ENCODE measurements around the gene FAS. TPM values are rescaled to one million over a fixed set of nuclear protein-coding genes. Genes with fewer than 3 reads are reported as not detected.
A peak's percentile ranks its signal among the peaks of the same experiment; 100 is the strongest.

The FAS gene
- total and polyA plus RNA-seq, 4 donors = 4.5 to 9.0 (median 5.8) TPM

- Histone ChIP-seq H3K36me3 (ENCODE audit: control insufficient read depth, insufficient read depth, low read length) (no peaks in the 10 kb centered on the region), H3K27ac (ENCODE audit: low read depth, low read length) (no peak overlapping the region), H3K9me3 (ENCODE audit: control insufficient read depth, insufficient read depth, low read length) (no peaks in the 10 kb centered on the region), H3K4me1 (ENCODE audit: control insufficient read depth, insufficient read depth, low read length) (no peaks in the 10 kb centered on the region), H3K4me3 (ENCODE audit: low read depth, low read length) (no peak overlapping the region), H3K27me3 (ENCODE audit: control insufficient read depth, insufficient read depth, low read length) (no peaks in the 10 kb centered on the region)
- DNase-seq (ENCODE audit: low read depth in 4 of 6, low spot score in 6 of 6) = no peak
- WGBS (ENCODE audit: insufficient coverage) = no CpG with 5 or more reads among the region's 1 CpG
These were observed 34.9 kb downstream of the FAS start for GRCh38 chr10:89025453-89025852.

- no peaks in the 10 kb centered on the region for H3K4me1 ChIP-seq (ENCODE audit: control insufficient read depth, insufficient read depth, low read length)
- no peak overlapping the region for H3K4me3 ChIP-seq (ENCODE audit: low read depth, low read length)
- H3K36me3 ChIP-seq (ENCODE audit: control insufficient read depth, insufficient read depth, low read length) = no peaks in the 10 kb centered on the region
- no peak overlapping the region for H3K27ac ChIP-seq (ENCODE audit: low read depth, low read length)
- no peaks in the 10 kb centered on the region for H3K9me3 ChIP-seq (ENCODE audit: control insufficient read depth, insufficient read depth, low read length)
- no peaks in the 10 kb centered on the region for H3K27me3 ChIP-seq (ENCODE audit: control insufficient read depth, insufficient read depth, low read length)
- 100% methylated on average over 1 of the region's 2 CpGs for WGBS (ENCODE audit: insufficient coverage)
- no peak for DNase-seq (ENCODE audit: low read depth in 4 of 6, low spot score in 6 of 6)
These were observed 38.6 kb downstream of the FAS start for GRCh38 chr10:89029181-89029580.

DNA sequence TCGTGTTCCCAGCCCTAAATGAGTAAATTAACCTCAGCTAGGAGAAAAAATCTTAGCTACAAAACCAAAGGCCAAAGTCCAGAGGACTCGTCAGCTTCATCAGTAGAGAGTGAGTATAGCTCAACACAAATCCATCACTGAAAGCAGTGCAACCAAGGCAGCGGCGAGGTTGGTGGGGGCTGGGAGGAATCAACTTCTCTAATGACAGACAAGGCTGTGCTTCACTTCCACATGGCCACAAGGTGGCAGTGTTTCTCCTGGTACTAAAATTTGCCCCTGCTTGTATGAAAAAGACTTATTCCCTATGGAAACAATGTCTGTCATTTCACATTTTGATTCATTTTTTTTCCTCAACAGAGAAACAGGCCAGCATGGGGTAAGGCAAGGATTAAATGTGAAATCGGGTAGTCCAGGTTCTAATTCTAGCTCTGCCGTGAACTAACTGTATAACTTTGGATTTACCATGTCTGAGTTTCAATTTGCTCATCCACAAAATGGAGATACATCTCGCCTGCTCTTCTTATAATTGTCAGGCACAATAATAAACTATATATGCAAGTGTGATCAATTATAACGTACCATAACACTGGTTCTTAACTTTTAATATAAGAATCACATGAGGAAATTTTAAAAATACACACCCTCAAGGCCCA, 39.3 kb downstream of the FAS start:
- no peaks in the 10 kb centered on the region for H3K4me1 ChIP-seq (ENCODE audit: control insufficient read depth, insufficient read depth, low read length)
- no peak overlapping the region for H3K4me3 ChIP-seq (ENCODE audit: low read depth, low read length)
- H3K36me3 ChIP-seq (ENCODE audit: control insufficient read depth, insufficient read depth, low read length) = no peaks in the 10 kb centered on the region
- no peaks in the 10 kb centered on the region for H3K27me3 ChIP-seq (ENCODE audit: control insufficient read depth, insufficient read depth, low read length)
- WGBS (ENCODE audit: insufficient coverage) = no CpG with 5 or more reads among the region's 8 CpGs
- no peak overlapping the region for H3K27ac ChIP-seq (ENCODE audit: low read depth, low read length)
- no peaks in the 10 kb centered on the region for H3K9me3 ChIP-seq (ENCODE audit: control insufficient read depth, insufficient read depth, low read length)
- DNase-seq (ENCODE audit: low read depth in 4 of 6, low spot score in 6 of 6) = peak; percentile 24 to 76 (median 44)

DNA sequence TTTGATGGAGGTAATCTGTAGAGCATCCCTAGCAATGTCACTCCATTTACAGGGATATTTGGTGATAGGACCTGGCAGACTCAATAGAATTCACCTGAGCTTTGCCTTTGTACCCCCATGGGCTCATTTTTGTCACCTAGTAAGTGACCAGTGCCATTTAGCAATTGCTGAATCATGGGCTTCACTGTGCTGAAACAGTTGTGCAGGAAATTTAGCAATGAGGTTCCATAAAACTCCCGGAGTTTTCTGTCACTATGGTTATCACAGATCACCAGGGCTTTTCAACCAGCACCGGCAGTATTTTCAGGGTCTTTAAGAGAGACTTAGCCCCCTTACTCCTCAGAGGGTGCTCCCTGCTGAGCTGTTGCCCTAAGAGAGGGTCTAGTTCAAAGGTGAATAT, 40.2 kb downstream of the FAS start:
- Histone ChIP-seq H3K36me3 (ENCODE audit: control insufficient read depth, insufficient read depth, low read length) (no peaks in the 10 kb centered on the region), H3K27ac (ENCODE audit: low read depth, low read length) (no peak overlapping the region), H3K27me3 (ENCODE audit: control insufficient read depth, insufficient read depth, low read length) (no peaks in the 10 kb centered on the region), H3K9me3 (ENCODE audit: control insufficient read depth, insufficient read depth, low read length) (no peaks in the 10 kb centered on the region), H3K4me1 (ENCODE audit: control insufficient read depth, insufficient read depth, low read length) (no peaks in the 10 kb centered on the region), H3K4me3 (ENCODE audit: low read depth, low read length) (no peak overlapping the region)
- WGBS (ENCODE audit: insufficient coverage) = 50% methylated on average over 1 of the region's 2 CpGs
- no peak for DNase-seq (ENCODE audit: low read depth in 4 of 6, low spot score in 6 of 6)

- no peaks in the 10 kb centered on the region for H3K4me1 ChIP-seq (ENCODE audit: control insufficient read depth, insufficient read depth, low read length)
- H3K9me3 ChIP-seq (ENCODE audit: control insufficient read depth, insufficient read depth, low read length) = no peaks in the 10 kb centered on the region
- H3K4me3 ChIP-seq (ENCODE audit: low read depth, low read length) = no peak overlapping the region
- WGBS (ENCODE audit: insufficient coverage) = 57% methylated on average over 4 of the region's 8 CpGs
- no peaks in the 10 kb centered on the region for H3K36me3 ChIP-seq (ENCODE audit: control insufficient read depth, insufficient read depth, low read length)
- peak in 2 of 6 donors; percentile 34 to 72 for DNase-seq (ENCODE audit: low read depth in 4 of 6, low spot score in 6 of 6)
- H3K27ac ChIP-seq (ENCODE audit: low read depth, low read length) = no peak overlapping the region
- no peaks in the 10 kb centered on the region for H3K27me3 ChIP-seq (ENCODE audit: control insufficient read depth, insufficient read depth, low read length)
These were observed 41.7 kb downstream of the FAS start for GRCh38 chr10:89032141-89032891.

DNA sequence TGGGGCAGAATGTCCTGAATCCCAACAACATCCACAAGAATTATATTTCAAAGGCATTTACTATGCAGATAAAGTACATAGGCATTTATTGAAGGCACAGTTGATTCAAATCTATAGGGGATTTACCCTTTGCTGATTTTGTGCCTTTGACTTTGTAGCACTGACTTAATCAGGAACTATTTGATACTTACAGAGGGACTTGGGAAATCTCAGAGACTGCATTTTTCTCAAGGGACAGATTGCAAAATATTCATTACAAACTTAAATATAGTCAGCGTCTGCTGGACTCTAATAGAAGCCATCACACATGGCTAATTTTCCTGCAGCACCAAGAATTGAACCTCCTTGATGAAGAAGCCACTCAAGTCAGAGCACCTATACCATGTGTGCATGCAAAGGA, 44.9 kb downstream of the FAS start:
- DNase-seq (ENCODE audit: low read depth in 4 of 6, low spot score in 6 of 6) = no peak
- Histone ChIP-seq H3K27me3 (ENCODE audit: control insufficient read depth, insufficient read depth, low read length) (no peaks in the 10 kb centered on the region), H3K36me3 (ENCODE audit: control insufficient read depth, insufficient read depth, low read length) (no peaks in the 10 kb centered on the region), H3K27ac (ENCODE audit: low read depth, low read length) (no peak overlapping the region), H3K4me3 (ENCODE audit: low read depth, low read length) (no peak overlapping the region), H3K4me1 (ENCODE audit: control insufficient read depth, insufficient read depth, low read length) (no peaks in the 10 kb centered on the region), H3K9me3 (ENCODE audit: control insufficient read depth, insufficient read depth, low read length) (no peaks in the 10 kb centered on the region)
- no CpG with 5 or more reads among the region's 1 CpG for WGBS (ENCODE audit: insufficient coverage)

GRCh38 chr10:89037096-89037495, 46.5 kb downstream of the FAS start:
- Histone ChIP-seq H3K4me1 (ENCODE audit: control insufficient read depth, insufficient read depth, low read length) (no peaks in the 10 kb centered on the region), H3K36me3 (ENCODE audit: control insufficient read depth, insufficient read depth, low read length) (no peaks in the 10 kb centered on the region), H3K27ac (ENCODE audit: low read depth, low read length) (no peak overlapping the region), H3K4me3 (ENCODE audit: low read depth, low read length) (no peak overlapping the region), H3K27me3 (ENCODE audit: control insufficient read depth, insufficient read depth, low read length) (no peaks in the 10 kb centered on the region), H3K9me3 (ENCODE audit: control insufficient read depth, insufficient read depth, low read length) (no peaks in the 10 kb centered on the region)
- no CpG with 5 or more reads among the region's 3 CpGs for WGBS (ENCODE audit: insufficient coverage)
- DNase-seq (ENCODE audit: low read depth in 4 of 6, low spot score in 6 of 6) = no peak

DNA sequence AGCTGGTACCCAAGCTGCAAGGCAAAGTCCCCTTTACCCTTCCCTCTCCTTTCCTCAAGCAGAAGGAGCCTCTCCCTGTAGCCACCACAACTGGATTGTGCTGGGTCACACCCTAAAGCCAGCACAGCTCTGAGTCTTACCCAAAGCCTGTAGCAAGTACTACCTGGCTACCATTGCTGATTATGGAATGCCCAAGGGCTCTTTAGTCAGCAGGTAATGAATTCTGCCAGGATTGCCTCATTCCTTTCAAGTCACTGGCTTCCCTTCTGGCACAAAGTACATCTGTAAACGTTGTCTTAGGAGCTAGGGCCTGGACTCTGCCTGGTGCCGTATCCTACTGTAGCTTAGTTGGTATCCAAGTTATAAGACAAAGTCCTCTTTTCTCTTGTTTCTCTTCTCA, 52.0 kb downstream of the FAS start:
- no peak for DNase-seq (ENCODE audit: low read depth in 4 of 6, low spot score in 6 of 6)
- WGBS (ENCODE audit: insufficient coverage) = no CpG with 5 or more reads among the region's 2 CpGs

GRCh38 chr10:89043052-89043451, 52.5 kb downstream of the FAS start:
- no peak for DNase-seq (ENCODE audit: low read depth in 4 of 6, low spot score in 6 of 6)
- Histone ChIP-seq H3K36me3 (ENCODE audit: control insufficient read depth, insufficient read depth, low read length) (no peaks in the 10 kb centered on the region), H3K27me3 (ENCODE audit: control insufficient read depth, insufficient read depth, low read length) (no peaks in the 10 kb centered on the region), H3K4me1 (ENCODE audit: control insufficient read depth, insufficient read depth, low read length) (no peaks in the 10 kb centered on the region), H3K4me3 (ENCODE audit: low read depth, low read length) (no peak overlapping the region), H3K9me3 (ENCODE audit: control insufficient read depth, insufficient read depth, low read length) (no peaks in the 10 kb centered on the region), H3K27ac (ENCODE audit: low read depth, low read length) (no peak overlapping the region)
- 88% methylated on average over 1 of the region's 4 CpGs for WGBS (ENCODE audit: insufficient coverage)

More for the DNA sequence above, 52.0 kb downstream of the FAS start:
- Histone ChIP-seq H3K27ac (ENCODE audit: low read depth, low read length) (no peak overlapping the region), H3K4me1 (ENCODE audit: control insufficient read depth, insufficient read depth, low read length) (no peaks in the 10 kb centered on the region), H3K9me3 (ENCODE audit: control insufficient read depth, insufficient read depth, low read length) (no peaks in the 10 kb centered on the region), H3K4me3 (ENCODE audit: low read depth, low read length) (no peak overlapping the region), H3K27me3 (ENCODE audit: control insufficient read depth, insufficient read depth, low read length) (no peaks in the 10 kb centered on the region), H3K36me3 (ENCODE audit: control insufficient read depth, insufficient read depth, low read length) (no peaks in the 10 kb centered on the region)

DNA sequence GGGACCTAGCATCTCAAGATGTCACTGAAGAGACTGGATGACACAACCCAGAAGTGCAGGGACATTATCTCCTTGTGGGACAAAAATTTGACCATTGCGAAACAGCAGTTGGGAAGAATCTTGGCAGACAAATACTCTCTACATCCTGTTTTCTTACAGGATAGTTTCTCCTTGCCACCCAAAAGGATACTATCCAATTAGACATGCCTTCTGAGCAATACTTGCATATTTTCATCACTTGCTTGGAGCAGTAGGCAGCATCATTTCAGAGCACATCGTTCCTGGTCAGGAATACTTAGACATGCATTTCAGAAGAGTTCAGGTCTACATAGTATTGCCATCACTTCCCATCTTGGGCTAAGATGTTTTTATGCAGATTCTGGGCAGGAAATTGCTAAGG, 56.8 kb downstream of the FAS start:
- Histone ChIP-seq H3K27me3 (ENCODE audit: control insufficient read depth, insufficient read depth, low read length) (no peaks in the 10 kb centered on the region), H3K36me3 (ENCODE audit: control insufficient read depth, insufficient read depth, low read length) (no peaks in the 10 kb centered on the region), H3K4me3 (ENCODE audit: low read depth, low read length) (no peak overlapping the region), H3K4me1 (ENCODE audit: control insufficient read depth, insufficient read depth, low read length) (no peaks in the 10 kb centered on the region), H3K9me3 (ENCODE audit: control insufficient read depth, insufficient read depth, low read length) (no peaks in the 10 kb centered on the region), H3K27ac (ENCODE audit: low read depth, low read length) (no peak overlapping the region)
- 100% methylated on average over 1 of the region's 2 CpGs for WGBS (ENCODE audit: insufficient coverage)
- DNase-seq (ENCODE audit: low read depth in 4 of 6, low spot score in 6 of 6) = no peak
